GM18873 (cell line): ENCODE results near the gene REV3L.
"Not testable (repeated sequence)": the region's sequence is repeated elsewhere in the genome, so short reads cannot be mapped to it uniquely, and the experiment has no call there.

ENCODE experiments used
- ATAC-seq: cut with Tn5 transposase; IDR thresholded peaks from one replicate; pipeline ENCODE4 v1.9.1; 2021; ENCODE audit warnings: mild to moderate bottlenecking, moderate library complexity, moderate number of reproducible peaks; ENCODE audit not compliant: unreplicated experiment, low FRiP score

REV3L gene

DNA sequence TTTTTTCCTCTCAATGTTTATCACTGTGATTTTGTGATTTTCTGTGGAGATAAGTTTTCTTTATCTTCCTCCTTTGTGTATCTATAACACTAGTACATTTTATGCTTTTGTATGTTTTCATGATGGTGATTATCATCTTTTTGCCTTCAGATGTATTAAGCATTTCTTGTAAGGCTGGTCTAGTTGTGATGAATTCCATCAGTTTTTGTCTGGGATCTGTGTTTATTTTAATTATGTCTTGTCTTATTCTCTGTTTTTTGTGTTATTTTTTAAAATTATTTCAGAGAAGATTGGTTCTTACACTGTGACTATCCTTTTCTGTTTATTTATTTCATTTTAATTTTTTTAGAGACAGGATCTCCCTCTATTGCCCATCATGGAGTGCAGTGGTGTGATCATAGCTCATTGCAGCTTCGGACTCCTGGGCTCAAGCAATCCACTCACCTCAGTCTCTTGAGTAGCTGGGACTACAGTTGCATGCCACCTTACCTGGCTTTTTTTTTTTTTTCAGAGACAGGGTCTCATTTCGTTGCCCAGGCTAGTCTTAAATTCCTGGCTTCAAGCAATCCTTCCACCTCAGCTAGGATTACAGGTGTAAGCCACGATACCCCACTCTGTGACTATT, 208.3 kb downstream of the REV3L start:
- ATAC-seq: no peak

DNA sequence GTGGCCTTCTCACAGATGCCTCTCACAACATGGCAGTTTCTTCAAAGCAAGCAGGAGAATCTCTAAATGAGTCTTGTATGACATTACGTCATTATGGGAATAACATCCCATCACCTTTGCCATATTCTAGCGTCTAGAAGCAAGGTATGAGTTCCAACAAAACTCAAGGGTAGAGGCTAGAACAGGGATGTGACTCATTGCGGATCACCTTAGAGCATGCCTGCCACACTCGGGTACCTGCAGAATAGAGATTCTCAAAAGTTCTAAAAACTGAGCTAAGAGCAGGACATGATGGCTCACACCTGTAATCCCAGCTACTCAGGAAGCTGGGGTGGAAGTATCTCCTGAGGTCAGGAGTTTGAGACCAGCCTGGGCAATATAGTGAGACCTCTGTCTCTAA, 212.9 kb downstream of the REV3L start:
- ATAC-seq: no peak

DNA sequence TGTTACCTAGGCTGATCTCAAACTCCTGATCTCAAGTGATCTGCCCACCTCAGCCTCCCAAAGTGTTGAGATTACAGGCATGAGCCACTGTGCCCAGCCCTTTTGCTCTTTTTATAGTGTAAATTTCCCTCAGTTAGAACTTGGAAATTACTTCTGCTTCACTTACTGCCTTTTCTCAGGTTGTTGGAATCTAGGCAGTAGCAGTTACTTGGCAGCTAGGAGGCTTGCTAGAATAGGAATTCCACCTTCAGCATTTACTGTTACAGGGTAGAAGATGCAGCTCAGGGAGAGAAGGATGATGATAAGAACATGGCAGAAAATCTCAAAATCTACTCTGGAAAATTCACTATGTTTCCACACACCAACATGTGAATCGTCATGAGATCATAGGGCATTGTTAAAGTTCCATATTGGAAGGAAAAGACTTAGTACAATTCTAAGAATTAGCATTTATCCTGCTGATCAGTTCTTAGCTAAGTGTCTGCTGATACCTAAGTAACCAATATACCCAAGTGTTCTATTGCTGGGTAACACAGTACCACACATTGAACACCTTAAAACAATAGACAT, 213.5 kb downstream of the REV3L start:
- ATAC-seq: no peak

DNA sequence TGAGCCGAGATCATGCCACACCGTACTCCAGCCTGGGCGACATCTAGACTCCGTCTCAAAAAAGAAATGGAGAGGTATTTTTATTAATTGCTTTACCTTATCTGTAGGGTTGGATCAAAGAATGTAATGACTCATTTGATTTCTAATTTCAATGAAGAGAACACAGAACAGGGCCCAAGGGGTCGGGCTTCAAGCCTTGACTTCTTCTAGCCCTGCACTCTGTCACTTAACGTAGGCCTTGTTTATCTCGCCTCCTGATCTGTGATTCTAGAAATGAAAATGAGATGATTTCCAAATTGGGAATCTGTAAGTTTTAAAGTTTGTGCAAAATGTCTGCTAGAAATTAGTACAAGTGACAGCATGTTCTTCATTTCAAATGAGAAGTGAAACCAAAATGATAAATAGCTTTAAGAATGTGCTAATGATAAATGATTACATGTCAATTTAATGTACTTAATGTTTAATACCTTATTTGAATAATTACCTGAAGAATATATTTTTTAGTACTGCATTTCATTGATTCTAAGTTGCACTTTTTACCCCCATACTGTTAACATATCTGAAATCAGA, 215.2 kb downstream of the REV3L start:
- no peak for ATAC-seq

DNA sequence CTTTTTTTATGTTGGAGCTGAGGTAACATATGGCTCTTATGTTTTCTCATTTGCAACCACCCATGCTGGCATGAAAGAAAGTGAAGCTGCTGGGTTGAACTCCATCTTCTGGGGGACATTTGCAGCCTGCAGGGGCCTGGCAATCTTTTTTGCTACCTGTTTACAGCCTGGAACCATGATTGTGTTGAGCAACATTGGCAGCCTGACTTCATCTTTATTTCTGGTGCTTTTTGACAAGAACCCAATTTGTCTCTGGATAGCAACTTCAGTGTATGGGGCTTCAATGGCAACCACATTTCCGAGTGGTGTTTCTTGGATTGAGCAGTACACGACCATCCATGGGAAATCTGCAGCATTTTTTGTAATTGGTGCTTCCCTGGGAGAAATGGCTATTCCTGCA, 216.7 kb downstream of the REV3L start:
- no peak for ATAC-seq

DNA sequence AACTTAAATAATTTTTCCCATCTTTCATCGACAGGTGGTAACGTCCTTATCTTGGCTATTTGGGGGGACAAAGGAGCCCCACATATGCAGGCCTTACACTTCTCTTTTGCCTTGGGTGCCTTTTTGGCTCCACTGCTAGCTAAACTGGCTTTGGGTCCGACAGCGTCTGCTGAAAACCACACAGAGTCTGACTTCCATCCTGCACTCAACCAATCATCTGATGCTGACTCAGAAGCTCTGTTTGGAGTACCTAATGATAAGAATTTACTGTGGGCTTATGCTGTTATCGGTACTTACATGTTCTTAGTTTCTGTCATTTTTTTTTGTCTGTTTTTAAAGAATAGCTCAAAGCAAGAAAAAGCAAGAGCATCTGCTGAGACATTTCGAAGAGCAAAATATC, 217.2 kb downstream of the REV3L start:
- ATAC-seq: no peak

DNA sequence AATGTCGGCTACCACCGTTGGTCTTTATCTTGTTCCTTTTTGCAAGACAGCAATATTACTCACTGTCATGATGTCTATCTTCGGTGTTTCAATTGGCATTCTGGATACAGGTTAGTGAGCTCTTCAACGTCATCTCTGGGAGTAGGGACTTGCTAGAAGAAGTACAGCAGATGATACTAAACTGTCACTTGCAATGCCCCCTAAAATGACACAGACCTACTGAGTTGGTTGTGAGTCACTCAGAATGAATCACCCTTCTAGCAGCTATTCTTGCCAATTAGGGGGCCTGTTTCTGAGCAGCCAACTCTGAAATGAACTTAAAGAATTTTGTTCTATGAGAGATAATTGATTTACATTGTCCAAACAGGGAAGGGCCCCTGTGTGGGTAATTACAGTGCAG, 219.2 kb downstream of the REV3L start:
- ATAC-seq: no peak

DNA sequence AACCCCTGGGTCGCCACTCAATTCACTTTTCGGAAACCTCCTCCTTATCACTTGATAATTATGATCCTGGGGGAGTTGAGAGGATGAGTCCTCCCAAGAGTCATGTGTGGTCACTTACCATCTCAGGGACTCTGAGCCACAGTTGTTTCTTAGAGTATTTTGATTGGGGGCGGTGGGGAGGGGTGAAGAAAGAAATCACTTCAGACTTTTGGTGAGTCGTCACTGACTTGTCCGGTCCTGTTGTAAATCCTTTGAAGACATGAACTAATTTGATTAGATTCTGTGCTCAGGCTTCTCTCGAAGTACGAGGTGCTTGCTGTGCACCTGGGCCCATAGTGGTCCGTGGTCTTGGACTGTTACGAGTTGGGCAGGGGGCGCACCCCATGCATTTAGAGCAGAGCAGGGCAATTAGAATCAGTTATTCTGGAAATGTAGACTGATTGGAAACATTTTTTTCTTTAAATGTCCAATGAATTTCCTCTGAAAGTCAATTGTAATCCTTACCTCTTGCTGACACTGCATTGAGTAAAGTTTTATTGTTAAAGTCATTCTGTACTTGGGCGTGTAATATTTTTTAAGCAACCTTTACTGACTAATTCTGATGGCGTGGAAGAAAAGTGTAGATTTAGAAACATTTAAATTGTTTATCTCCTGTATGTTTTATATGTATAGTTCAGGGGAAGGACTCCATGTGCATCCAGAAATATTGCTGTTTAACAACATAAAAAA, 222.3 kb downstream of the REV3L start:
- no peak for ATAC-seq

DNA sequence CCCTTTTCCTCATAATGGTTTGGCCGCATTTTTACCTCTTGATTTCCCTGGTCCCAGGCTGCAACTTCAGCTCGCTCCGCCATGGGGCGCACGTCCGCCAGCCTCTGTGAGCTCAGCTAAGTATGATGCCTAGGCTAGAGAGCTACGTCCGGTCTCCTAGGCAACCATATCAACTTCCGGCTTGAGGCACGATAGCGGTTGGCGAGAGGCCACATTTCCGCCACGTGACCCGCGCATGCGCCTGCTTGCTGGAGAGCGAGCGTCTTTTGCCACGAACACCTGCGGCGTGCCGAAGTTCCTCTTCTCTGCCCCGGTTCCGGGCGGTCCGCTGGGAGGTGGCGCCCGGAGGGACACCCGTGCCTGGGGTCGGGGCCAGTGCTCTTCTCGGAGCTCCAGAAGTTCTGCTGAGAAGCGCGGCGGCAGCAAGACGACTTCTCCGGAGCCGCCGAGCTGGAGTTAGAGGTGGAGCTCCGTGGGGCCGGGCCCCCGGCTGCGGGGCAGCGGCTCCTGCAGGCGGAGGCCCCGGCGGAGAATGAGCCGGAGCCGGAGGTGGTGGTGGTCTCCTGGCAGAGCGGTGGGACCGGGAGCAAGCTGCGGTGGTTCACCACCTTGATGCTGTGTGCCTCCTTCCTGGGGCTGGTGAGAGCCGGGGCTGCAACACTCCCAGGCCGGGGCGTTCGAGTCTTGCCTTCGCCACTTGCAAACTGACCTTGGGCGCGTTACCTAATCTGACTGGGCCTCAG, 223.8 kb downstream of the REV3L start:
- ATAC-seq: peak; percentile 99

DNA sequence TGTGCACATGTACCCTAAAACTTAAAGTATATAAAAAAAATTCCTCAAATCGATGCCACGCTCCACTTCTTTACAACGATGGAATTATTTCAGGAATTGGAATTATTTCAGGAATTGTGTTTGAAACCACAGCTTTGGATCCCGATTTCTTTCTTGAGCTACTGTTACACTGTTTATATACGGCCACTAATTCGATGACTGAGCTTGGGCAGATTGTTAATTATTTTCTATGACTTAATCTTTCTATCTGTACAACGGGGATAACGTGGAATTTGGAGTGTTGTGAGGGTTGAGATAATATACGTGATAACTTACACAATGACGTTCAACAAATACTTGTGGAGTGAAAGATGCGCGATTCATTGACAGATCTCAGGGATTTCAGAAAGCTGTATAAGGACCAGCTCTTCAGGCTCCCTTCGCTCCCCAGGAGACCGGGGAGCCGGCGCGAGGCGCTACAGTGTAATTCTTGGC, 224.4 kb downstream of the REV3L start:
- ATAC-seq: no peak

DNA sequence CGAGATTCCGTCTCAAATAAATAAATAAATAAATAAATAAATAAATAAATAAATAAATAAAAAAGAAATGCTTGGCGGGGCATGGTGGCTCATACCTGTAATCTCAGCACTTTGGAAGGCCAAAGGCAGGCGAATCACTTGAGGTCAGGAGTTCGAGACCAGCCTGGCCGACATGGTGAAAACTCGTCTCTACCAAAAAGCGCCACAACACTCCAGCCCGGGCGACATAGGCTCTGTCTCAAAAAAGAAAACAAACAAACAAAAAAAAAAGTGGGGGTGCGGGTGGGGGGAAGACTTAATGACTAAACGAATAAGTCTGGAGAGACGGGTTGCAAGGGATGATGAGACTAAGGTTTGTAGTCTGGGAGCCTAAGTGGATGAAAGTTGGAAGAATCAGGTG, 225.0 kb downstream of the REV3L start:
- no peak for ATAC-seq

DNA sequence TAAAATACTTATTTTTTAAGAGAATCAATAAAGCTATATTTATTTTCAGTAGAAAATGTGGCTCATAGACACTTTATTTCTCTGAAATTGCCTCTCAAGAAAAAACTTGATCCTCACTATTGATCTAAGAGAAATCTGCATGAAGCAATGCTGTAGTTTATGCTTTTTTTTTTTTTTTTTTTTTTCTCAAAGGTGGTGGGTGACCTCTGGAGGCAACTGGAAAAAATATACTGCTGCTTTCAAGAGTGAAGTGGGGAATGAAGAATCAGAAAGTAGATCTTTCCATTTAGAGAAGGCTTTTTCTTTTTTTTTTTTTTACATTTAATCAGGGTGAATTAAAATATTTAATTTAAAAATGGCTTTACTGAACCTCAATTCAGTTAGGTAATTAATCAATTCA, 226.4 kb downstream of the REV3L start:
- ATAC-seq: no peak

DNA sequence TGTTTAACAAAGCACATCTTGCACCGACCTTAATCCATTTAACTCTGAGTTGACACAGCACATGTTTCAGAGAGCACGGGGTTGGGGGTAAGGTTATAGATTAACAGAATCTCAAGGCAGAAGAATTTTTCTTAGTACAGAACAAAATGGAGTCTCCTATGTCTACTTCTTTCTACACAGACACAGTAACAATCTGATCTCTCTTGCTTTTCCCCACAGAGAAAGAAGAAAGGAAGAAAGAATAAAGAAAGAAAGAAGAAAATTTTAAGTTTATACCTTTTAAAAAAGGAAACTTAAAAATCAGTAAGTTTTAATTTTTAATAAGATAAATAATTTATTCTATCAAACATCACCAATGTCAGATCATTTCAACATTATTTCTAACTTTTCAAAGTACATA, 227.2 kb downstream of the REV3L start:
- not testable (repeated sequence) for ATAC-seq

DNA sequence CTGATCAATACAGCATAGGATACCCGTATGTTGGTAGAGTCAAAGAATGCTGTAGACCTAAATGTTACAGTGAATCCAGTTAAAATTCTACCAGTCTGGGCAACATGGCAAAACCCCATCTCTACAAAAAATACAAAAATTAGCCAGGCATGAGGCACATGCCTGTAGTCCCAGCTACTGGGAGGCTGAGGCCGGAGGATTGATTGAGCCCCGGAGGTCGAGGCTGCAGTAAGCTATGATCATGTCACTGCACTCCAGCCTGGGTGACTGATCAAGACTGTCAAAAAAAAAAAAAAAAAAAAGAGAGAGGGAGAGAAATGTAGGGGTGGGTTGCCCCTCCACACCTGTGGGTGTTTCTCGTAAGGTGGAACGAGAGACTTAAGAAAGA, 228.2 kb downstream of the REV3L start:
- no peak for ATAC-seq

DNA sequence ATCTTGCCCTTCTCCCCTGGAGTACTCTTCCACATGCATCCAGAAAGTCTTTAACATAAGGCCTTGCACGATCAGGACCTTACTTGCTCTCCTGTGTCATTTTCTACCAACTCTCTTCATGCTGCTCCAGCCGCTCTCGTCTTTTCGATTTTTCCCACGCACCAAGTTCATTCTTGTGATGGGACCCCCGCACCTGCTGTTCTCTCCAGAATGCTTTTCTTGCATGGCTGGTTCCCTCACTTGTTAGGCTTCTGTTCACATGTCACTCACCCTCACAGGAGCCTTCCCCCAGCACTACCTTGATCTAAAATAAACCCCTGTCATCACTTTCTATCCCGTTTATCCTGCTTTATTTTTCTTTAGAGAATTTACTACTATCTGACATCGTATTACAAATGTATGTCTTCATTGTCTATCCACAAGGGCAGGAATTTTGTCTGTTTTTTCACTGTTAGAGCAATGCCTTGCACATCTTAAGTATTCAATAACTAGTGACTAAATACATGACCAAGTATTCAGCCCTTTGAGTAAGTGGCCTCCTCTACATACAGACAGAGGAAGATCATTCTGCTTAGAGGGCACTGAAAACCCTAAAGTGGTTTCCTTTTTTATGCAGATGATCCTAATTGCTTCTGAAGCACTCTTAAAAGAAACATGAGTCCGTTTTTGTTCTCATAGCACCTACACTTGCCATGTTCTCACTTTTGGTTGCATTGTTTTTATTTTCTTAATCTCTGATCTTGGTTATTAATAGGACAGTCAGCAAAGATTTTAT, 228.8 kb downstream of the REV3L start:
- no peak for ATAC-seq

DNA sequence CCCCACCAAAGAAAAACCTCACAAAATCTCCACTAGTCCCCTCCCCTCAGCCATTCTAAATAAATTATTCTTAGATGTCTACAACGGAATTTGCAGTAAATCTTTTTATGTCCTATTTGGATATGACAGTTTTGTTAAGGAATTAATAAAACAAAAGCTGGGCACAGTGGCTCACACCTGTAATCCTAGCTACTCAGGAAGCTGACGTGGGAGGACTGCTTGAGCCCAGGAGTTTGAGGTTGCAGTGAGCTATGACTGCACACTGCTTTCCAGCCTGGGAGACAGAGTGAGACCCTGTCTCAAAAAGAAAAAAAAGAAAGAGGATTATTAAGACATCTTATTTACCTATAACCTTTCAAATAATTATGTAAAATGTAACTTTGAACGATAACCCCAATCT, 230.3 kb downstream of the REV3L start:
- no peak for ATAC-seq

DNA sequence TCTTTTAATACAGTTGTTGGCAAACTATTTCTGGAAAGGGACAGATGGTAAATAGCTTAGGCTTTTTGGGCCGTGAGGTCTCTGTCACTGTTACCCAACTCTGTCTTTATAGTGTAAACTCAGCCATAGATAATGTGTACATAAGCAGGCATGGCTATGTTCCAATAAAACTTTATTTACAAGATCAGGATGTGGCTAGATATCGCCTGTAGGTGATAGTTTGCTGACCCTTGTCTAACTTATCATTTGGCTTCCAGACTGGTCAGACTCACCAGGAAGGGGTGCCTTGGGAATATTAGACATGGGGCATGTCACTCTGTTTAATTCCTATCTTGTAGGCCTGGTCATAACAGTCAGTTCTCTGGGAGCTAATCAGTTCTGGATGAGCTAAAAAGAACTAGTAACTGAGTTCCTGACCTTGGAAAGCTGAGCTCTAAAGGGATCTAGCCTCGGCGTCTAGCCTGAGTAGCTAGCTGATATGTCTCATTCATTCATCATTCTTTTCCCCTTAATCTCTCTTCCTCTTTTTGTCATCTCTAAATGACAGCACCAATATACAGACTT, 232.1 kb downstream of the REV3L start:
- no peak for ATAC-seq
